PC-3 (cell line): Measurements from ENCODE around the gene CGNL1. TPM values are rescaled to one million over a fixed set of nuclear protein-coding genes. Genes with fewer than 3 reads are reported as not detected.
A peak's percentile ranks its signal among the peaks of the same experiment; 100 is the strongest.

ENCODE experiments used
- ATAC-seq: fragments of 200-7000 bp; cut with Tn5 transposase; 2 replicates; pipeline ENCODE4 v1.9.1; 2020; ENCODE audit warnings: mild to moderate bottlenecking, moderate library complexity
- BruUV-seq: library from RNA; stranded (reverse); fragments of 400-500 nt; replicated peaks from 2 replicates; lab custom pipeline; 2021; lab: Mats Ljungman, UMichigan
- CTCF ChIA-PET: fragments of 300-600 bp; sonication (Branson Sonifier 250); formaldehyde crosslinking; loops from one replicate; lab custom pipeline; 2022; ENCODE audit warnings: antibody characterized with exemption; lab: Charles Lee
- POLR2A ChIA-PET: fragments of 300-600 bp; sonication (Branson Sonifier 250); formaldehyde crosslinking; loops from one replicate; lab custom pipeline; 2022; ENCODE audit warnings: antibody characterized with exemption; ENCODE audit not compliant: unreplicated experiment; lab: Charles Lee
- DNase-seq: peaks from one replicate; pipeline ENCODE4 v3.0.0-alpha.2; 2015
- H2AFZ ChIP-seq: fragments of 300-600 bp; sonication (generic); 2 replicates; pipeline ENCODE4 v1.6.0; 2016; ENCODE audit warnings: antibody characterized with exemption, low read length
- H3F3A ChIP-seq: fragments of 300-600 bp; sonication (generic); one replicate; pipeline ENCODE4 v1.6.0; 2017; ENCODE audit warnings: antibody characterized with exemption, low read length, control low read depth, mild to moderate bottlenecking; ENCODE audit not compliant: unreplicated experiment
- H3K27ac ChIP-seq: fragments of 300-600 bp; sonication (generic); 2 replicates; pipeline ENCODE4 v1.5.1; 2016; ENCODE audit warnings: mild to moderate bottlenecking, low read length
- H3K27me3 ChIP-seq: fragments of 300-600 bp; sonication (generic); 2 replicates; pipeline ENCODE4 v1.6.1; 2016; ENCODE audit warnings: low read length, mixed read lengths
- H3K36me3 ChIP-seq: fragments of 300-600 bp; sonication (generic); 2 replicates; pipeline ENCODE4 v1.6.1; 2016; ENCODE audit warnings: low read depth, mixed run types, low read length, mixed read lengths
- H3K4me1 ChIP-seq: fragments of 300-600 bp; sonication (generic); 2 replicates; pipeline ENCODE4 v1.5.1; 2016; ENCODE audit warnings: low read length; ENCODE audit not compliant: insufficient read depth
- H3K4me2 ChIP-seq: fragments of 300-600 bp; sonication (generic); 2 replicates; pipeline ENCODE4 v1.6.0; 2016; ENCODE audit warnings: low read length
- H3K4me3 ChIP-seq: fragments of 300-600 bp; sonication (generic); 2 replicates; pipeline ENCODE4 v1.5.1; 2016; ENCODE audit warnings: mild to moderate bottlenecking, low read length, mixed read lengths
- H3K79me2 ChIP-seq: fragments of 300-600 bp; sonication (generic); 2 replicates; pipeline ENCODE4 v1.6.1; 2017; ENCODE audit warnings: low read length, mixed read lengths
- H3K9ac ChIP-seq: fragments of 300-600 bp; sonication (generic); 2 replicates; pipeline ENCODE4 v1.6.0; 2016; ENCODE audit warnings: mild to moderate bottlenecking, low read length
- H3K9me2 ChIP-seq: fragments of 300-600 bp; sonication (generic); replicated peaks from 2 replicates; pipeline ENCODE4 v1.6.1; 2016; ENCODE audit warnings: mixed run types, low read length, mixed read lengths
- H3K9me3 ChIP-seq: fragments of 300-600 bp; sonication (generic); 2 replicates; pipeline ENCODE4 v1.6.1; 2016; ENCODE audit warnings: low read length, mixed read lengths
- H4K20me1 ChIP-seq: fragments of 300-600 bp; sonication (generic); 2 replicates; pipeline ENCODE4 v1.6.1; 2016; ENCODE audit warnings: low read length, mixed read lengths
- CTCF ChIP-seq: fragments of 300-600 bp; sonication (generic); conservative IDR thresholded peaks from 2 replicates; pipeline ENCODE4 v1.5.1; 2017; ENCODE audit warnings: antibody characterized with exemption, low read depth, mild to moderate bottlenecking, low read length
- EZH2 ChIP-seq: fragments of 300-600 bp; sonication (generic); IDR thresholded peaks from one replicate; pipeline ENCODE4 v1.6.1; 2017; ENCODE audit warnings: antibody characterized with exemption, mild to moderate bottlenecking, low read length; ENCODE audit not compliant: unreplicated experiment
- EZH2phosphoT487 ChIP-seq: fragments of 300-600 bp; sonication (generic); IDR thresholded peaks from 2 replicates; pipeline ENCODE4 v1.6.1; 2018; ENCODE audit warnings: mild to moderate bottlenecking, antibody characterized with exemption, low read length, borderline replicate concordance
- intact Hi-C: fragments of 100-400 bp; cut with micrococcal nuclease; formaldehyde crosslinking; loops from 2 replicates; pipeline ENCODE4 v1.9.0; 2023
- total RNA-seq: library from RNA; depleted of rRNA; stranded (reverse); fragments of >200 nt; gene quantifications from 2 replicates; pipeline ENCODE4 v1.2.3, GENCODE V29; 2014

Gene CGNL1
- total RNA-seq, 1 experiment from 2014 or later, result 0.66 TPM

DNA sequence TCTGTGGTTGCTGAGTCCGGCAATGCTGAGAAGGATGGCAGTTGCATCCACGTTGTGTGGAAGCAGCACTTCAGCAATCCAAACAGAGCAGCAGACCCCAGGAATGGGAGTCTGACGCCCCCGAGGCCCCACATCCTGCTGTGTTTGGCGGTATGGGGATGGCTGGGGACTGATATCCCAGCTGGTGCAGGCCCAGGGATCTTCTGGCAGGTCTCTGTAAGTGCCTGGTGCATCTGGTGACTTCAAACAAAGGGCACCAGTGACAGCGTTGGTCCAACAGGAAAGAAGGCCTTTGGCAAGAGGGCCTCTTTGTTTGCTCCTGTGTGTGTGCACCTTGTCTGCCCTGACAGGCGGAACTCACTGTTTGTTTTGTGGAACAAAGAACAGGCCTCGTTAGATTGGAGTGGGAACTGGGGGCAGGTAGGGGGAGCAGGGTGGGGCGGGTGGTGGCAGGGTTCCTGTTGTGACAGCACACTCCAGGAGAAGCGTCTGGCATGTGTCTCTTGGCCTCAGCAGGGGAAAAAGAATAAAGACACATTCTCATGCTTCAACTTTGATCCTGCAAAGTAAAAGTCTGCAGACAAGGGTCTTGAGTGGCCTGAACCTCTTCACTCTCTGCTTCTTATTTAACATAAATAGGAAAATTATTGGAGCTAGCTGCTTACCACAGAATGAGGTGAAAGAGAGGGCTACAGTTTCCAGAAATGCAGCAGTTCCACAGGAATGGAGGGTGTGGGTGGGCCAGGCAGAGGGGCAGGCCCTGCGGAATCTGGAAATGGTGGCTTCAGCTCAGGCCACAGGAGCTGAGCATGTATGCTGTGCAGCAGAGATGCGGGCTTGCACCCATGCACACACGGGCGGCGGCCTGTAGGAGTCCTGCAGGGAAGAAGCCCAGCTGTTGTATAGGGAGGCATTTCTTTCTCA, 120.9 kb downstream of the CGNL1 start:
- ATAC-seq, result peak; percentile 82
- peak; percentile 67 for DNase-seq

DNA sequence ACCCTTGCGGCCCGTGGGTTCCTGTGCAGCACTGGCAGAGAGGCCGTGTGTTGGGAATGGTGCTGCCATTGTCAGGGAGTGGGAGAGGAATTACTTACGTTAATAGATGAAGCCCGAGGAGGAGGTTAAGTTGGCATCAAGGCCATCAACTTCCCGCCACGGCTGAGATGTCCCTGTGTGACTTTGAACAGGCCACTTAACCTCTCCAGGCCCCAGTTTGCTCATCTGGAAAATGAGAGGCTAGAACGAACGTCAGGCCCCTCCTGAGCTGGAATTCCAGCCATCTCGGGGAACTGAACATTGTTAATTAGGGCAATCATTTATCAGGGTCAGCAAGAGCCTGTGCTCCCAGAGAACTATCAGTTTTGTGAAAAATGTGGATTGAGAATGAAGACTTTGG, 124.0 kb downstream of the CGNL1 start:
- DNase-seq (no peak), ATAC-seq (no peak)
- H3F3A ChIP-seq, result peaks cover 1% of the 10 kb centered on the region
- no peak overlapping the region for H3K4me3 ChIP-seq
- H4K20me1 ChIP-seq, result no peaks in the 10 kb centered on the region
- peaks cover 40% of the 10 kb centered on the region for H3K4me1 ChIP-seq
- H3K9me3 ChIP-seq, result no peaks in the 10 kb centered on the region
- H3K36me3 ChIP-seq, result no peaks in the 10 kb centered on the region
- no TSS peak for BruUV-seq
- H2AFZ ChIP-seq, result no peak overlapping the region
- H3K27ac ChIP-seq, result no peak overlapping the region
- POLR2A ChIA-PET, result no interaction called here
- H3K9ac ChIP-seq, result no peak overlapping the region
- intact Hi-C loops, result no loop called here
- TF ChIP-seq CTCF (no peak), EZH2 (no peak), EZH2phosphoT487 (no peak)
- no peaks in the 10 kb centered on the region for H3K9me2 ChIP-seq
- no peaks in the 10 kb centered on the region for H3K27me3 ChIP-seq
- no peaks in the 10 kb centered on the region for H3K79me2 ChIP-seq
- H3K4me2 ChIP-seq, result no peak overlapping the region
- CTCF ChIA-PET, result no interaction called here

More for the DNA sequence above, 120.9 kb downstream of the CGNL1 start:
- intact Hi-C loops, result no loop called here
- H3K27ac ChIP-seq, result peak overlapping the region; percentile 57
- POLR2A ChIA-PET, result no interaction called here
- H2AFZ ChIP-seq, result peak overlapping the region; percentile 55; the same call in 1 of the 2 replicates
- no peaks in the 10 kb centered on the region for H3K9me3 ChIP-seq
- no peaks in the 10 kb centered on the region for H3K36me3 ChIP-seq
- CTCF ChIA-PET, result no interaction called here
- H3K9ac ChIP-seq, result no peak overlapping the region
- H3K27me3 ChIP-seq, result no peaks in the 10 kb centered on the region
- BruUV-seq, result no TSS peak
- no peak overlapping the region for H3K4me3 ChIP-seq
- H4K20me1 ChIP-seq, result no peaks in the 10 kb centered on the region
- H3K79me2 ChIP-seq, result no peaks in the 10 kb centered on the region
- no peaks in the 10 kb centered on the region for H3F3A ChIP-seq
- TF ChIP-seq EZH2phosphoT487, result no peak
- H3K4me2 ChIP-seq, result peak overlapping the region; percentile 37
- H3K9me2 ChIP-seq, result no peaks in the 10 kb centered on the region
- H3K4me1 ChIP-seq, result peaks cover 18% of the 10 kb centered on the region

GRCh38 chr15:57500979-57501576, 124.8 kb downstream of the CGNL1 start:
- no peak overlapping the region for H3K9ac ChIP-seq
- peaks cover 46% of the 10 kb centered on the region for H3K4me1 ChIP-seq
- H3K36me3 ChIP-seq, result no peaks in the 10 kb centered on the region
- ChIA-PET CTCF (interaction anchor here (0.6 kb wide), 1 partner anchor 1249 kb away, joined by 3 read pairs; no protein-coding TSS in a partner anchor), POLR2A (no interaction called here)
- peaks cover 7% of the 10 kb centered on the region for H3F3A ChIP-seq
- H3K4me2 ChIP-seq, result no peak overlapping the region
- intact Hi-C loops, result no loop called here
- no peaks in the 10 kb centered on the region for H3K79me2 ChIP-seq
- ATAC-seq (peak; percentile 23; the same call in 1 of the 2 replicates), DNase-seq (peak; percentile 18)
- no peaks in the 10 kb centered on the region for H3K9me3 ChIP-seq
- no peaks in the 10 kb centered on the region for H3K27me3 ChIP-seq
- H3K9me2 ChIP-seq, result no peaks in the 10 kb centered on the region
- no peak overlapping the region for H3K4me3 ChIP-seq
- no peaks in the 10 kb centered on the region for H4K20me1 ChIP-seq
- no peak overlapping the region for H3K27ac ChIP-seq
- BruUV-seq, result no TSS peak
- H2AFZ ChIP-seq, result no peak overlapping the region
- no peak for TF ChIP-seq EZH2phosphoT487
- TF ChIP-seq EZH2, result no peak
- no peak for TF ChIP-seq CTCF
